Tibial nerve (tissue), 4 donors: Measurements from ENCODE around the gene ZDHHC19.

Experiments used
- CTCF ChIP-seq, 5 experiments: fragments of 200-600 bp in 3 of 5; fragments of 450-650 bp in 2 of 5; sonication (generic) in 3 of 5; IDR thresholded peaks; one replicate each; pipeline ENCODE4 v1.5.1; 2016 to 2019; ENCODE audit warnings: antibody characterized with exemption in 5 of 5, mild to moderate bottlenecking in 3 of 5, moderate library complexity in 2 of 5
- EP300 ChIP-seq, 2 donors: sonication (generic); formaldehyde crosslinking; IDR thresholded peaks; one replicate each; pipeline ENCODE4 v1.6.1; 2017; ENCODE audit warnings: antibody characterized with exemption in 2 of 2, mild to moderate bottlenecking in 1 of 2
- POLR2A ChIP-seq, 2 donors: fragments of 450-650 bp; IDR thresholded peaks; one replicate each; pipeline ENCODE4 v1.6.1; 2017; ENCODE audit warnings: antibody characterized with exemption in 2 of 2, mild to moderate bottlenecking in 2 of 2, moderate library complexity in 2 of 2

- no peak for TF ChIP-seq POLR2A (IDR thresholded peaks at IDR 0.05)
- TF ChIP-seq CTCF (IDR thresholded peaks at IDR 0.05) = no peak
- no peak for TF ChIP-seq EP300 (IDR thresholded peaks at IDR 0.05)
Measured at GRCh38 chr3:196168808-196169391, 42.3 kb downstream of the ZDHHC19 start.
